ENCODE measurements around the gene C17orf107.

C17orf107 gene

DNA sequence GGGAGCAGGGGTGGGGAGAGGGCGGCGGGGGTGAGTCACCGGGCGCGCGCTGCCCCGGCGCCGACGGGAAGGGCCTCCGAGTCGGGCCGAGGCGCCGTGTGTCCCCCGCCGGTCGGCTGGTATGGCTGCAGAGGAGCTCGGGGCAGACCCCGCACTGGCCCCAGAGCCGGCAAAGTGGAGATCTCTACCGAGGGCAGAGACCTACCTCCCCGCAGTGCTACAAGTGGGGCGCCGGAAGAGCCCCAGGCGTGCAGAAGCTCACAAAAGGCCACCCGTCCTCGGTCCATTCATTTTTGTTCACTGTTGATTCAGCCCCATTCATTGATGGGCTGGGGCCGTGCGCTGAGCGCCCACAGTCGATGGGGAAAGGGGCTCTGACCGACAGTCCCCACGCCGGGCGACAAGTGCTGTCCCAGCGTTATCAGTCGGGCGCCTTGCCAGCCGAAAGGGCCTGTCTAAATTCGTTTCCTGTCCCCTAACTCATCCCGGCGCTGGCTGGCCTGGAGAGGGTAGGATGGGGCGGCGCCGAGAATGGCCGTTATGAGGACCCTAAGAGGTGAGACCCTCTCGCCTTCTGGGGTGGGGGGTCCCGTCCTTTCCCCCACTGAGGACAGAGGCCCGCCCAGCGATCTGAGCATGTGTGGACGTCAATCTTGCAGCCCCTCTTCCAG lies 50.9 kb downstream of the C17orf107 start:
- no peak for DNase-seq

DNA sequence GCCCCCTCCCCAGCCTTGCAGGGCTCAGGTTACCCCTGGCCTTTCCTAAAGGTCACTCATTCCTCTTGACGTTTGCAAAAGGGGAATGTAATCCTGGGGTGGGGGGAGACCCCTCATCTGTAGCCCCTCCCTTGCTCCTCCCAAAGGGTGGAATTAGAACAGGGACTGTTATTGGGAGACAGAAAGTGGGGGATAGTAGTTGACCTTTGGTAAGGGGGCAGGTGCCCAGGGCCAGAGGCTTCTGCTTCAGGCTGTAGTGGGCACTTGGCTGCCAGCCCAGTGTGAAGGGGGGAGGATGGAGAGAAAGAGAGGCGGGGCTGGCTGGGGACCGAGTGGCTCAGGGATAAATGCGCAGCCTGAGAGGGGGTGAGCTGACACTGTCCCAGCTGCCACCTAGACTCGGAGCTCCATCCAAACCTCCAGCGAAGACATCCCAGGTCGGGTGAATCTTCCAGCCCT lies 51.4 kb downstream of the C17orf107 start, which contains the start of gene ENO3:
Gene ENO3 (plus strand): TSS at position 374 of the 459 bp plus-strand sequence. CDS start 711 bp downstream, outside the sequence.
- no peak for DNase-seq

DNA sequence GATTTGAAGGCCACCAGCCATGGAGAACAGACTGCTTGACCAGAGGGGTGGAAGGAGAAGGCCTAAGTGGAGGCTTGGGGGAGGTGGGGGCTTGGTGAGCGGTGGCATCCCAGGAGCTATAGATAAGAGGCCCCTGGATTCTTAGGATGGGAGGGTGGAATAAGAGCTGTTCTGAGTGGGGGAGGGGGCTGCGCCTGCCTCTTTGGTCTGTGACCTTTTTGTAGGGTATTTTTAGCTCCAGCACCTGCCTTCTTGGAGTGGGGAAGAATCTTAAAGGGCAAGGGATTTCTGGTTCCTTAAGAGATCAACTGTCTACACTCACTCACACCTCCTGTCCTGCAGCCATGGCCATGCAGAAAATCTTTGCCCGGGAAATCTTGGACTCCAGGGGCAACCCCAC lies 52.1 kb downstream of the C17orf107 start:
- DNase-seq = no peak
